ENCODE measurements around the gene KLHL36.

- TF ChIP-seq, protein P1, sequence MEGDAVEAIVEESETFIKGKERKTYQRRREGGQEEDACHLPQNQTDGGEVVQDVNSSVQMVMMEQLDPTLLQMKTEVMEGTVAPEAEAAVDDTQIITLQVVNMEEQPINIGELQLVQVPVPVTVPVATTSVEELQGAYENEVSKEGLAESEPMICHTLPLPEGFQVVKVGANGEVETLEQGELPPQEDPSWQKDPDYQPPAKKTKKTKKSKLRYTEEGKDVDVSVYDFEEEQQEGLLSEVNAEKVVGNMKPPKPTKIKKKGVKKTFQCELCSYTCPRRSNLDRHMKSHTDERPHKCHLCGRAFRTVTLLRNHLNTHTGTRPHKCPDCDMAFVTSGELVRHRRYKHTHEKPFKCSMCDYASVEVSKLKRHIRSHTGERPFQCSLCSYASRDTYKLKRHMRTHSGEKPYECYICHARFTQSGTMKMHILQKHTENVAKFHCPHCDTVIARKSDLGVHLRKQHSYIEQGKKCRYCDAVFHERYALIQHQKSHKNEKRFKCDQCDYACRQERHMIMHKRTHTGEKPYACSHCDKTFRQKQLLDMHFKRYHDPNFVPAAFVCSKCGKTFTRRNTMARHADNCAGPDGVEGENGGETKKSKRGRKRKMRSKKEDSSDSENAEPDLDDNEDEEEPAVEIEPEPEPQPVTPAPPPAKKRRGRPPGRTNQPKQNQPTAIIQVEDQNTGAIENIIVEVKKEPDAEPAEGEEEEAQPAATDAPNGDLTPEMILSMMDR (IDR thresholded peaks at IDR 0.05): no peak
- TF ChIP-seq POLR2A (IDR thresholded peaks at IDR 0.05): no peak
These were observed 50.9 kb downstream of the KLHL36 start for GRCh38 chr16:84699147-84699711.

Measured in suprapubic skin (tissue), 3 donors.